ENCODE data around the gene POP4.

Gene POP4

DNA sequence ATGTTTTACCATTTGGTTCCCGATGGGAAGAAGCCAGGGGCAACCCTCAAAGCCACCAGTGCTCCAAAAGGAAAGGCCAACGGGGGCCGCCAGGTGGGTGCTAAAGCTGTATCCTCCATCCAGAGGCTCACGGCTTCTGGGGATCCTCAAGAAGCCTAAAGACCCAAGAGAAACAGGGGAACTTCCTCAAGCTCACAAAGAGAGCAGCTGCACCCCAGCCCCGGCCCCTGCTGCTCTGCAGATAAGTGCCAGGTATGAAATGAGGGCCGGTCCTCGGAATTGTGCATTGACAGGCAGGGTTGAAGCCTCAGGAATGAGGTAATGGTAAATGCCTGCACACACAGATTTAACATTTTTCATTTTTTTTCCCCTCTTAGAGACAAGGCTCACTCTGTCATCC lies 8.0 kb upstream of the POP4 start:
- no peaks in the 10 kb centered on the region for H3K36me3 ChIP-seq (ENCODE audit: control insufficient read depth in 2 of 2, insufficient read depth in 1 of 2, low read length in 2 of 2)
- TF ChIP-seq TRIM28 (IDR thresholded peaks at IDR 0.05; ENCODE audit: borderline replicate concordance, low read length) (no peak), KLF1 (tag by site-specific recombination; IDR thresholded peaks at IDR 0.05) (no peak), EGR2 (tag by site-specific recombination; IDR thresholded peaks at IDR 0.05; ENCODE audit: low read depth) (no peak), GLI4 (tag by site-specific recombination; IDR thresholded peaks at IDR 0.05) (no peak), ZNF394 (tag by site-specific recombination; IDR thresholded peaks at IDR 0.05; ENCODE audit: borderline replicate concordance) (no peak), ZNF837 (tag by site-specific recombination; IDR thresholded peaks at IDR 0.05) (no peak), ZNF555 (tag by site-specific recombination; conservative IDR thresholded peaks at IDR 0.05) (no peak), ZNF114 (tag by site-specific recombination; IDR thresholded peaks at IDR 0.05) (no peak), ZNF473 (tag by site-specific recombination; IDR thresholded peaks at IDR 0.05) (no peak), ZNF202 (tag by site-specific recombination; IDR thresholded peaks at IDR 0.05; ENCODE audit: borderline replicate concordance) (no peak), ZFP37 (tag by site-specific recombination; IDR thresholded peaks at IDR 0.05) (no peak), ZNF354C (tag by site-specific recombination; IDR thresholded peaks at IDR 0.05; ENCODE audit: borderline replicate concordance, low read depth) (no peak), SP2 (tag by site-specific recombination; IDR thresholded peaks at IDR 0.05) (no peak), ZNF416 (tag by site-specific recombination; IDR thresholded peaks at IDR 0.05) (no peak), ZBTB21 (tag by site-specific recombination; IDR thresholded peaks at IDR 0.05) (no peak), SCRT1 (tag by site-specific recombination; IDR thresholded peaks at IDR 0.05; ENCODE audit: borderline replicate concordance) (no peak), KLF7 (tag by site-specific recombination; IDR thresholded peaks at IDR 0.05; ENCODE audit: borderline replicate concordance) (no peak), ZXDB (tag by site-specific recombination; IDR thresholded peaks at IDR 0.05) (no peak)
- TF ChIP-seq, protein P1, sequence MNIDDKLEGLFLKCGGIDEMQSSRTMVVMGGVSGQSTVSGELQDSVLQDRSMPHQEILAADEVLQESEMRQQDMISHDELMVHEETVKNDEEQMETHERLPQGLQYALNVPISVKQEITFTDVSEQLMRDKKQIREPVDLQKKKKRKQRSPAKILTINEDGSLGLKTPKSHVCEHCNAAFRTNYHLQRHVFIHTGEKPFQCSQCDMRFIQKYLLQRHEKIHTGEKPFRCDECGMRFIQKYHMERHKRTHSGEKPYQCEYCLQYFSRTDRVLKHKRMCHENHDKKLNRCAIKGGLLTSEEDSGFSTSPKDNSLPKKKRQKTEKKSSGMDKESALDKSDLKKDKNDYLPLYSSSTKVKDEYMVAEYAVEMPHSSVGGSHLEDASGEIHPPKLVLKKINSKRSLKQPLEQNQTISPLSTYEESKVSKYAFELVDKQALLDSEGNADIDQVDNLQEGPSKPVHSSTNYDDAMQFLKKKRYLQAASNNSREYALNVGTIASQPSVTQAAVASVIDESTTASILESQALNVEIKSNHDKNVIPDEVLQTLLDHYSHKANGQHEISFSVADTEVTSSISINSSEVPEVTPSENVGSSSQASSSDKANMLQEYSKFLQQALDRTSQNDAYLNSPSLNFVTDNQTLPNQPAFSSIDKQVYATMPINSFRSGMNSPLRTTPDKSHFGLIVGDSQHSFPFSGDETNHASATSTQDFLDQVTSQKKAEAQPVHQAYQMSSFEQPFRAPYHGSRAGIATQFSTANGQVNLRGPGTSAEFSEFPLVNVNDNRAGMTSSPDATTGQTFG (tag by site-specific recombination; IDR thresholded peaks at IDR 0.05; ENCODE audit: borderline replicate concordance), result no peak
- no peak overlapping the region for H3K4me3 ChIP-seq (ENCODE audit: low read depth, low read length)
- no peaks in the 10 kb centered on the region for H3K9me3 ChIP-seq (ENCODE audit: control insufficient read depth, insufficient read depth, low read depth, low read length)
- H3K27ac ChIP-seq (ENCODE audit: extremely low read depth, low read depth, low read length), result no peak overlapping the region
- ChIA-PET POLR2A (interaction anchor here (3.3 kb wide), 1 partner anchor 8 kb away, joined by 31 read pairs; the partner anchor contains the start of gene POP4), CTCF (interaction anchor here (0.6 to 4.9 kb wide), 22 partner anchors 9 to 1216 kb away, joined by 3 to 24 read pairs (median 4); partner anchors contain the start of gene C19orf12)
- H3K4me1 ChIP-seq (ENCODE audit: control insufficient read depth, insufficient read depth, low read length), result peaks cover 21% of the 10 kb centered on the region

DNA sequence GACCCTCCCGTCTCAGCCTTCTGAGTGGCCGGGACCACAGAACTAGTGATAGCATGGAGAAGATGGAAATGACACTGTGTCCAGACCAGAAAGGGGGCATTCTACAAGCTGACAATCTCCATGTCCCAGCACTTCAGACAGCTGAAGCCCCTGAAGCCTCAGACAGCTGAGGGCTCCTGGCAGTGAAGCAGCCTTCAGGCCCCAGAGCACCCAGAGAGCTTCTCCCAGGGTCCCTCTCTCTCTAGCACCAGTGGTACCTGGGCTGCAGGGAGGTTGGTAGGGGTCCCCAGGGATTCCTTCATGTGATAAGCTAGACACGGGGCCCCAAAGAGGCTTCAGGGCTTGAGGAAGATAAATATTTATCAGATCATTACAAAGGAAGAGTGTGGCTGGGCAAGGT lies 7.6 kb upstream of the POP4 start:
- H3K36me3 ChIP-seq (ENCODE audit: control insufficient read depth in 2 of 2, insufficient read depth in 1 of 2, low read length in 2 of 2), result no peaks in the 10 kb centered on the region
- CTCF ChIA-PET, result interaction anchor here (0.6 to 4.9 kb wide), 21 partner anchors 9 to 1498 kb away, joined by 3 to 24 read pairs (median 4); partner anchors contain the start of gene C19orf12
- TF ChIP-seq, protein P2, sequence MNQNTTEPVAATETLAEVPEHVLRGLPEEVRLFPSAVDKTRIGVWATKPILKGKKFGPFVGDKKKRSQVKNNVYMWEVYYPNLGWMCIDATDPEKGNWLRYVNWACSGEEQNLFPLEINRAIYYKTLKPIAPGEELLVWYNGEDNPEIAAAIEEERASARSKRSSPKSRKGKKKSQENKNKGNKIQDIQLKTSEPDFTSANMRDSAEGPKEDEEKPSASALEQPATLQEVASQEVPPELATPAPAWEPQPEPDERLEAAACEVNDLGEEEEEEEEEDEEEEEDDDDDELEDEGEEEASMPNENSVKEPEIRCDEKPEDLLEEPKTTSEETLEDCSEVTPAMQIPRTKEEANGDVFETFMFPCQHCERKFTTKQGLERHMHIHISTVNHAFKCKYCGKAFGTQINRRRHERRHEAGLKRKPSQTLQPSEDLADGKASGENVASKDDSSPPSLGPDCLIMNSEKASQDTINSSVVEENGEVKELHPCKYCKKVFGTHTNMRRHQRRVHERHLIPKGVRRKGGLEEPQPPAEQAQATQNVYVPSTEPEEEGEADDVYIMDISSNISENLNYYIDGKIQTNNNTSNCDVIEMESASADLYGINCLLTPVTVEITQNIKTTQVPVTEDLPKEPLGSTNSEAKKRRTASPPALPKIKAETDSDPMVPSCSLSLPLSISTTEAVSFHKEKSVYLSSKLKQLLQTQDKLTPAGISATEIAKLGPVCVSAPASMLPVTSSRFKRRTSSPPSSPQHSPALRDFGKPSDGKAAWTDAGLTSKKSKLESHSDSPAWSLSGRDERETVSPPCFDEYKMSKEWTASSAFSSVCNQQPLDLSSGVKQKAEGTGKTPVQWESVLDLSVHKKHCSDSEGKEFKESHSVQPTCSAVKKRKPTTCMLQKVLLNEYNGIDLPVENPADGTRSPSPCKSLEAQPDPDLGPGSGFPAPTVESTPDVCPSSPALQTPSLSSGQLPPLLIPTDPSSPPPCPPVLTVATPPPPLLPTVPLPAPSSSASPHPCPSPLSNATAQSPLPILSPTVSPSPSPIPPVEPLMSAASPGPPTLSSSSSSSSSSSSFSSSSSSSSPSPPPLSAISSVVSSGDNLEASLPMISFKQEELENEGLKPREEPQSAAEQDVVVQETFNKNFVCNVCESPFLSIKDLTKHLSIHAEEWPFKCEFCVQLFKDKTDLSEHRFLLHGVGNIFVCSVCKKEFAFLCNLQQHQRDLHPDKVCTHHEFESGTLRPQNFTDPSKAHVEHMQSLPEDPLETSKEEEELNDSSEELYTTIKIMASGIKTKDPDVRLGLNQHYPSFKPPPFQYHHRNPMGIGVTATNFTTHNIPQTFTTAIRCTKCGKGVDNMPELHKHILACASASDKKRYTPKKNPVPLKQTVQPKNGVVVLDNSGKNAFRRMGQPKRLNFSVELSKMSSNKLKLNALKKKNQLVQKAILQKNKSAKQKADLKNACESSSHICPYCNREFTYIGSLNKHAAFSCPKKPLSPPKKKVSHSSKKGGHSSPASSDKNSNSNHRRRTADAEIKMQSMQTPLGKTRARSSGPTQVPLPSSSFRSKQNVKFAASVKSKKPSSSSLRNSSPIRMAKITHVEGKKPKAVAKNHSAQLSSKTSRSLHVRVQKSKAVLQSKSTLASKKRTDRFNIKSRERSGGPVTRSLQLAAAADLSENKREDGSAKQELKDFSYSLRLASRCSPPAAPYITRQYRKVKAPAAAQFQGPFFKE (tag by site-specific recombination; IDR thresholded peaks at IDR 0.05; ENCODE audit: borderline replicate concordance), result no peak
- TF ChIP-seq RBAK (tag by site-specific recombination; IDR thresholded peaks at IDR 0.05) (no peak), ZNF529 (tag by site-specific recombination; IDR thresholded peaks at IDR 0.05; ENCODE audit: insufficient replicate concordance) (no peak), ZNF354C (tag by site-specific recombination; IDR thresholded peaks at IDR 0.05; ENCODE audit: borderline replicate concordance, low read depth) (no peak), REPIN1 (tag by site-specific recombination; IDR thresholded peaks at IDR 0.05; ENCODE audit: low read depth) (no peak), ZFHX2 (tag by site-specific recombination; conservative IDR thresholded peaks at IDR 0.05) (no peak), ZNF416 (tag by site-specific recombination; IDR thresholded peaks at IDR 0.05) (no peak)
- TF ChIP-seq, protein P3, sequence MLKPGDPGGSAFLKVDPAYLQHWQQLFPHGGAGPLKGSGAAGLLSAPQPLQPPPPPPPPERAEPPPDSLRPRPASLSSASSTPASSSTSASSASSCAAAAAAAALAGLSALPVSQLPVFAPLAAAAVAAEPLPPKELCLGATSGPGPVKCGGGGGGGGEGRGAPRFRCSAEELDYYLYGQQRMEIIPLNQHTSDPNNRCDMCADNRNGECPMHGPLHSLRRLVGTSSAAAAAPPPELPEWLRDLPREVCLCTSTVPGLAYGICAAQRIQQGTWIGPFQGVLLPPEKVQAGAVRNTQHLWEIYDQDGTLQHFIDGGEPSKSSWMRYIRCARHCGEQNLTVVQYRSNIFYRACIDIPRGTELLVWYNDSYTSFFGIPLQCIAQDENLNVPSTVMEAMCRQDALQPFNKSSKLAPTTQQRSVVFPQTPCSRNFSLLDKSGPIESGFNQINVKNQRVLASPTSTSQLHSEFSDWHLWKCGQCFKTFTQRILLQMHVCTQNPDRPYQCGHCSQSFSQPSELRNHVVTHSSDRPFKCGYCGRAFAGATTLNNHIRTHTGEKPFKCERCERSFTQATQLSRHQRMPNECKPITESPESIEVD (tag by site-specific recombination; IDR thresholded peaks at IDR 0.05), result no peak

More for the DNA sequence above, 7.6 kb upstream of the POP4 start:
- Histone ChIP-seq H3K4me3 (ENCODE audit: low read depth, low read length) (no peak overlapping the region), H3K27ac (ENCODE audit: extremely low read depth, low read depth, low read length) (no peak overlapping the region), H3K4me1 (ENCODE audit: control insufficient read depth, insufficient read depth, low read length) (peaks cover 21% of the 10 kb centered on the region), H3K9me3 (ENCODE audit: control insufficient read depth, insufficient read depth, low read depth, low read length) (no peaks in the 10 kb centered on the region)
- POLR2A ChIA-PET, result interaction anchor here (0.7 to 3.3 kb wide), 3 partner anchors 8 to 118 kb away, joined by 3 to 31 read pairs (median 3); partner anchors contain the start of genes POP4 and VSTM2B

Measured in HEK293 (cell line).